ENCODE data around the gene PACSIN1.

Gene PACSIN1

GRCh38 chr6:34447910-34448309, 18.0 kb upstream of the PACSIN1 start:
- no peak overlapping the region for H3K4me3 ChIP-seq (ENCODE audit: low read length)

GRCh38 chr6:34451192-34451591, 14.7 kb upstream of the PACSIN1 start:
- no peaks in the 10 kb centered on the region for H3F3A ChIP-seq (ENCODE audit: insufficient read depth, low read length)
- H3K4me1 ChIP-seq (ENCODE audit: low read length) = peaks cover 9% of the 10 kb centered on the region; the same call in 1 of the 2 replicates
- H4K20me1 ChIP-seq (ENCODE audit: insufficient read depth, low read length) = no peaks in the 10 kb centered on the region
- no peak overlapping the region for H3K9ac ChIP-seq (ENCODE audit: low read length)
- H3K27ac ChIP-seq (ENCODE audit: low read length) = no peak overlapping the region
- no peaks in the 10 kb centered on the region for H3K27me3 ChIP-seq (replicated peaks; ENCODE audit: insufficient read depth, low read length)
- no peak for TF ChIP-seq EZH2phosphoT487 (IDR thresholded peaks at IDR 0.05; ENCODE audit: low read length)
- no peak for TF ChIP-seq EZH2 (optimal IDR thresholded peaks at IDR 0.05; ENCODE audit: low read depth, low read length)
- TF ChIP-seq CTCF (IDR thresholded peaks at IDR 0.05; ENCODE audit: low read length) = no peak
- no peaks in the 10 kb centered on the region for H3K9me2 ChIP-seq (replicated peaks; ENCODE audit: insufficient read depth, low read length)
- no peaks in the 10 kb centered on the region for H3K36me3 ChIP-seq (replicated peaks; ENCODE audit: insufficient read depth, low read length)
- no peak overlapping the region for H2AFZ ChIP-seq (ENCODE audit: low read length)
- no peak overlapping the region for H3K4me2 ChIP-seq (ENCODE audit: low read depth, low read length)
- H3K9me3 ChIP-seq (replicated peaks; ENCODE audit: insufficient read depth, low read length) = no peaks in the 10 kb centered on the region
- H3K4me3 ChIP-seq (ENCODE audit: low read length) = no peak overlapping the region
- no peak for DNase-seq
- no peaks in the 10 kb centered on the region for H3K79me2 ChIP-seq (ENCODE audit: low read length)

More at GRCh38 chr6:34447910-34448309, 18.0 kb upstream of the PACSIN1 start:
- peak; percentile 58 for DNase-seq
- Histone ChIP-seq H3F3A (ENCODE audit: insufficient read depth, low read length) (no peaks in the 10 kb centered on the region), H3K27me3 (replicated peaks; ENCODE audit: insufficient read depth, low read length) (no peaks in the 10 kb centered on the region), H3K4me2 (ENCODE audit: low read depth, low read length) (no peak overlapping the region), H3K4me1 (ENCODE audit: low read length) (peaks cover 9% of the 10 kb centered on the region; the same call in 1 of the 2 replicates), H3K79me2 (ENCODE audit: low read length) (no peaks in the 10 kb centered on the region), H3K9ac (ENCODE audit: low read length) (no peak overlapping the region), H3K9me2 (replicated peaks; ENCODE audit: insufficient read depth, low read length) (no peaks in the 10 kb centered on the region), H4K20me1 (ENCODE audit: insufficient read depth, low read length) (no peaks in the 10 kb centered on the region), H3K36me3 (replicated peaks; ENCODE audit: insufficient read depth, low read length) (no peaks in the 10 kb centered on the region), H3K9me3 (replicated peaks; ENCODE audit: insufficient read depth, low read length) (no peaks in the 10 kb centered on the region), H2AFZ (ENCODE audit: low read length) (peak overlapping the region; percentile 60), H3K27ac (ENCODE audit: low read length) (no peak overlapping the region)
- no peak for TF ChIP-seq EZH2 (optimal IDR thresholded peaks at IDR 0.05; ENCODE audit: low read depth, low read length)
- no peak for TF ChIP-seq CTCF (IDR thresholded peaks at IDR 0.05; ENCODE audit: low read length)
- no peak for TF ChIP-seq EZH2phosphoT487 (IDR thresholded peaks at IDR 0.05; ENCODE audit: low read length)

- H3K4me3 ChIP-seq (ENCODE audit: low read length) = no peak overlapping the region
- H2AFZ ChIP-seq (ENCODE audit: low read length) = no peak overlapping the region
- H3K27ac ChIP-seq (ENCODE audit: low read length) = no peak overlapping the region
- H3F3A ChIP-seq (ENCODE audit: insufficient read depth, low read length) = no peaks in the 10 kb centered on the region
- H3K9me2 ChIP-seq (replicated peaks; ENCODE audit: insufficient read depth, low read length) = no peaks in the 10 kb centered on the region
- no peaks in the 10 kb centered on the region for H3K4me1 ChIP-seq (ENCODE audit: low read length)
- no peak for TF ChIP-seq EZH2 (optimal IDR thresholded peaks at IDR 0.05; ENCODE audit: low read depth, low read length)
- TF ChIP-seq CTCF (IDR thresholded peaks at IDR 0.05; ENCODE audit: low read length) = no peak
- TF ChIP-seq EZH2phosphoT487 (IDR thresholded peaks at IDR 0.05; ENCODE audit: low read length) = no peak
- no peaks in the 10 kb centered on the region for H4K20me1 ChIP-seq (ENCODE audit: insufficient read depth, low read length)
- H3K9me3 ChIP-seq (replicated peaks; ENCODE audit: insufficient read depth, low read length) = no peaks in the 10 kb centered on the region
- peak; percentile 37 for DNase-seq
- no peak overlapping the region for H3K4me2 ChIP-seq (ENCODE audit: low read depth, low read length)
- no peaks in the 10 kb centered on the region for H3K79me2 ChIP-seq (ENCODE audit: low read length)
- no peaks in the 10 kb centered on the region for H3K36me3 ChIP-seq (replicated peaks; ENCODE audit: insufficient read depth, low read length)
- no peaks in the 10 kb centered on the region for H3K27me3 ChIP-seq (replicated peaks; ENCODE audit: insufficient read depth, low read length)
- H3K9ac ChIP-seq (ENCODE audit: low read length) = no peak overlapping the region
Observed at GRCh38 chr6:34455831-34456230, 10.0 kb upstream of the PACSIN1 start.
